Ecto neural progenitor cell (in vitro differentiated cells): ENCODE data around the gene CACNA1E.
A peak's percentile ranks its signal among the peaks of the same experiment; 100 is the strongest.
"Not testable (repeated sequence)": the region's sequence is repeated elsewhere in the genome, so short reads cannot be mapped to it uniquely, and the experiment has no call there.

Experiments used
- DNase-seq: peaks from one replicate; pipeline ENCODE4 v3.0.0-alpha.2; 2018; ENCODE audit warnings: low spot score

Gene CACNA1E

DNA sequence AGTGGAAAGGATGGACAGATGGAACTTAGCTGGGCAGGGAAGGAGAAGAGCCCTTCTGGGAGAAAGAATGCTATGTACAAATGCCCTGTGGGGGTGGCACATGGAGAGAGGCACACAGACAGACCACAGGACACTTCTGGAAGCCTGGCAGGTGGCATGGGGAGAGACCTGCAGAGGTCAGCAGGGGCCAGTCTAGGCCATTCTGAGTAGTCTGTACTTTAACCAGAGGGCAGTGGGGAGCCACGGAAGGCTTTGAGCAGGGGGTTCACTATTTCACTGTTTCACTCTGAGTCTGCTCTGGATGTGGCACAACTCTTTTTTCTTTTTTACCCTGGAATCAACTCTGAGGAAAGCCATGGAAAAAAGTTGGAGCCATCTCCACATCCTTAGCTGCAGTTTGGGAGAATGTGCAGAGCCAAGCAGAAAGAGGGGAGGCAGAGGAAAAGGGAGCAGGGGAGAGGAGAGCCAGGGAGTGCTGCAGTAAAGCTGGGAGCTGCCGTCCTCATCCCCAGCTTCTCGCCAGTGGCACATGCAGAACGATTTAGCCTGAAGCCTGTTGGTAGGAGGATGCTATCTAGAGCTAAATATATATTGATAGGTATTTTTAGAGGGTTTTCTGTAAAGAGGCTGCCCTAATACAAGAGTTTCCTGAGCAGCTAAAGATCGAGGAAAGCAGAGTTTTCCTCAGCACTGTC, 34.0 kb downstream of the CACNA1E start:
- DNase-seq, result no peak

DNA sequence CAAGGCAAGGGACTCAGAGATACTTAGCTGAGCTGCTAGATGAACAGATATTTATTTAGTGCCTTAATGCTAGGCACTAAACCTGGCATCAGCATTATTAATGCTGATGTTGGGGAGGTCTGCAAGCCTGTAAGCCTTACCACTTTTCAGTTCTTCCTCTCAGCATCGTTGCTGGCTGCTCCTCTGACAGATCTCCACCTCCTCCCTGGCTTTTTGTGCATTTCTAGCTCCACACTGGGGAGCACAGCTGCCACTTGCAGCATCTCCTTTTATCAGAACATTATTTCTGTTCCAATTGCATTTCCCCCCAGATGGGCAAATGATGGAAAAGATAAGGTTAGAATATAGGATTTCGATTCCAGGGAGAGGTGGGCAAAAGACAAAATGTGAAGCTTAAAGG, 34.8 kb downstream of the CACNA1E start:
- no peak for DNase-seq

DNA sequence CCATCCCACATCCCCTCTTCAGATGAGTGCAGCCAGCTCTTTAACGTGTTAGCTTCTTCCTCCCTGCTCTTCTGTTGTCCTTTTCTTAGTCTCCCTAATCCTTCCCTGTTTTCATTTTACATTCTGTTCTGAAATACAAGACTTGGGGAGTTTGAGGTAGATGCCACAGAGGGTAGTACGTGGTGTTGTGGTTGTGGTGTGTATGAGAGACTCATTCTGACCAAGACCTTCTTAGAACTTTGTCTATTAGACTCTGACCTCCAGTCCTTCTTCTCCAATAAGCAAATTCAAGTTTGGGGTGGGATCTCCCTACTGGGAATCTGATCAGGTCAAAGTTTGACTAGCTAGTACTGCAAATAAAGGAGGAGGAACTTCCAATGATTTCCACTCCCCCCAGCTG, 39.5 kb downstream of the CACNA1E start:
- no peak for DNase-seq

DNA sequence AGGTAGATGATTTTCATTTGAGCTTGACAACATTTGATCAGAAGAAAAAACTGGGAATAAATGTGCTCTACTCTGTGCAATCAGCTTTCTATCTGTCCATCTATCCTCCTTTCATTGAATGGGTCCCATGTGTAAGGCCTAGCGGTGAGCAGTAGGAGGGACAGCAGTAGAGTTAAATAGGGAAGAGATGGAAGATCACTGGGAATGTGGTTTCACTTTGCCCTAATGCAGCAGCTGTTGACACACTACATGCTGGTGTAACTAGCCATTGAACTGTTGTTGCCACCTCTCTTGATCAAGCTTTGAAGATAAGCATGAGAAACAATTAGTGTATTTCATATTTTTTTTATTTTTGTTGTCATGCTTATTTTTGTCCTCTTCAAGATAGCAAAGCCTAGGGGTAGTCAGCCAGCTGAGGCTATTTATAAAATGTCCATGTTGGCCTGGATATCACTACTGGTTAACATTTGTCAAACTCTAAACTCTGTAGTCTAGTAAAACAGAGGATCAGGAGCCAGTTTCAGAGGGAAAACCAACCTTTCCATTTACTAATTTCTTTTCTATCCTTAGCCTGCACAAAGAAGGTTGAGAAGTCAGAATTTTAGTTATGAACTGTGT, 41.9 kb downstream of the CACNA1E start:
- no peak for DNase-seq

DNA sequence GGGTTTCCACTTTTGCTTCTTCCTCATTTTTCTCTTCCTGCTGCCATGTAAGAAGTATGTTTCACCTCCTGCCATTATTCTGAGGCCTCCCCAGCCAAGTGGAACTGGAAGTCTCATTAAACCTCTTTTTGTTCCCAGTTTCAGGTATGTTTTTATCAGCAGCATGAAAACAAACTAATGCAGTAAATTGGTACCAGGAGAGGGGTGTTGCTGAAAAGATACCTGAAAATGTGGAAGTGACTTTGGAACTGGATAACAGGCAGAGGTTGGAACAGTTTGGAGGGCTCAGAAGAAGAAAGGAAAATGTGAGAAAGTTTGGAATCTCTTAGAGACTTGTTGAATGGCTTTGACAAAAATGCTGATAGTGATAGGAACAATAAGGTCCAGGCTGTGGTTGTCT, 44.9 kb downstream of the CACNA1E start:
- DNase-seq, result not testable (repeated sequence)

DNA sequence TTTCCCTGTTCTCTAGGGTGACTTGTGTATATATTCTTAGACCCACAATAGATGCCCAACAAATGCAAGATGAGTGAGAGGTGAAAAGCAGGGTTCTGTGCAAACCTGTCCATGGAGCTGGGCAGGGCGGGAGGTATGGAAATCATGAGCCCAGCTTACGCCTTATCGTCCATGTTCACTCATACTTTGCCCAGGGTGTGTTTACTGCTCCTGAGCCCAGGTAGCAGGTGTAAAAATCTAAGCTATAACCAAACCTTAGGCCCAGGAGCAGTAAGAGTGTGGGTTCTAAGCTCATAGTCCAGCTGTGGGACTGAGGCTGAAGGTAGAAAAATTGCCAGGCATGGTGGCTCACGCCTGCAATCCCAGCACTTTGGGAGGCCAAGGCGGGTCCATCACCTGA, 48.1 kb downstream of the CACNA1E start:
- DNase-seq, result no peak

DNA sequence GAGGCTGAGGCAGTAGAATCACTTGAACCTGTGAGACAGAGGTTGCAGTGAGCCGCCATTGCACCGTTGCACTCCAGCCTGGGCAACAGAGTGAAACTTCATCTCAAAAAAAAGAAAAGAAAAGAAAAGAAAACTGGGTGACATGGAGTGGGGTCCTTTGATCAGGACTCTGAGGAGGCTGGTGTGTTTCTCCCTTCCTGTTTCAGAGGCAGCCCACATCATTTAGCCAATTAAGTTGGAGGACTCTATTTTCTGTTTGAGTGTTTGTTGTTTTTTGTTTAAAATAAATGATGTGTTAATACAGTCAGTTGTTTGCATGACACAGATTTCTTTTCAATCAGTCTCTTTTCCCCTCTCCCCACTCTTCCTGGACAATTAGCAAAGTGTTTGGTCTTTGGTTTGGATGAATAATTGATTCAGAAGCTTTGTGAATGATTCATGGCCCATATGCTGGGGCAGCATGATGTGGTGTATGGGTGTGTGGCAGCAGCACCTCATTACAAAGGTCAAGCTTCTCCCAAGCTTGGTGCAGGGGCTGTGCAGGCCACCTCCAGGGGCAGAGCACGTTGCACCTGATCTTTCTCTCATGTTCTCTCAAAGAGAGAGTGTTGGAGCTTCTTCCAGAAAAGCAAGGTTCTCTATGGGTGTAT, 48.8 kb downstream of the CACNA1E start:
- DNase-seq, result no peak

DNA sequence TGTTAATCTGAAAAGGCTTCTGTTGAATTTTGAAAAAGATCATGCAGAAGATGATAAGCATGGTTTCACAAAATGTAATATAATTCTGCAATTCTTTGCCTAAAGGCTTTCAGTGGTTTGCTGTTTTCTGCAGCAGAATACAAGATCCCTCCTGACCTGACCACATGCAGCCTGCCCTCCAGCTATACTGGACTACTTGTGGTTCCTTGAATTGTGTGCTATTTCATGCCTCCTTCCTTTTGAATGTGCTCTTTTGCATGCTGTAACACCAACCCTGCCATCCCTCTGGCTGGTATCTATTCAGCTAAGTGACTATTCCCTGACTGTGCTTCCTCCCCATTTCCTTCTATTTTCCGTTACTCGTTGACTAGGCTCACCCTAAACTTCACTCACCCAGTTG, 55.5 kb downstream of the CACNA1E start:
- no peak for DNase-seq

DNA sequence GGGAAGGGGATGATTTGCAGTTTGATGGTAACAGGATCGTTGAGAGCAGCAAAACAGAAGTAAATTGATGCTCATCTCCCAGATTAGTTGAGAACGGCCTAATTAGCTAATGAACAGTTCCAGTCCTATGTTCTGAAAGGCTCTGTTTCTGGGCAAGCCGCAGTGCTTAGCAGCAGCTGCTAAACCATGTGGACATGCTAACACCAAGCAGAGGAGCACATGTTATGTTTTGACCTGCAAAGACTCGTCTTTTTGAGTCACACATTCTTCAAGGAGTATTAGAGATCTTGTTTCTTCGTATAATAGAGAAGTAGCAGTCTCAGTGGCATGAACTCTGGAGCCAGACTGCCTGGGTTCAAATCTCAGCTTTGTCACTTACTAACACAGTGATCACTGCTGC, 58.1 kb downstream of the CACNA1E start:
- no peak for DNase-seq

DNA sequence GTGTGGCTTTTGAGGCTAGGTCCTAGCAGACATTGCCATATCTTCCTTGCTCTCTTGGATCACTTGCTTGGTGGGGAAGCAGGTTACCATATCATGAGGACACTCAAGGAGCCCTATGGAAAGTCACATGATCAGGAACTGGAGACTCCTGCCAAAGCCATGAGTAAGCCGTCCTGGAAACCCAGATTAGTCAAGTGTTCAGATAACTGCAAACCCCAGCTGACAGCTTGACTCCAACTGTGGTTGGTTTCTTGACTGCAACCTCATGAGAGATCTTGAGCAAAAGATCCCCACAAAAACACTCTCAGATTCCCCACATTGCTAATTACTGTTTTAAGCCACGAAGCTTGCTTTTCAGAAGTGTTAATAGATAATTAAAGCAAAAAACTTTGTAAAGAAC, 58.6 kb downstream of the CACNA1E start:
- no peak for DNase-seq

DNA sequence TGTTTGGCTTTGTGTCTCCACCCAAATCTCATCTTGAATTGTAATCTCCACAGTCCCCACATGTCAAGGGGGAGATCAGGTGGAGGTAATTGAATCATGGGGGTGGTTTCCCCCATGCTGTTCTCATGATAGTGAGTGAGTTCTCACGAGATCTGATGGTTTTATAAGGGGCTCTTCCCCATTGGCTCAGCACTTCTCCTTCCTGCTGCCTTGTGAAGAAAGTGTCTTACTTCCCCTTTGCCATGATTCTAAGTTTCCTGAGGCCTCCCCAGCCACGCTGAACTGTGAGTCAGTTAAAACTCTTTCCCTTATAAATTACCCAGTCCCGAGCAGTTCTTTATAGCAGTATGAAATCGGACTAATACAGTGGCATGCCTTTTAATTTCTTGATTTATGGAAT, 59.1 kb downstream of the CACNA1E start:
- not testable (repeated sequence) for DNase-seq

DNA sequence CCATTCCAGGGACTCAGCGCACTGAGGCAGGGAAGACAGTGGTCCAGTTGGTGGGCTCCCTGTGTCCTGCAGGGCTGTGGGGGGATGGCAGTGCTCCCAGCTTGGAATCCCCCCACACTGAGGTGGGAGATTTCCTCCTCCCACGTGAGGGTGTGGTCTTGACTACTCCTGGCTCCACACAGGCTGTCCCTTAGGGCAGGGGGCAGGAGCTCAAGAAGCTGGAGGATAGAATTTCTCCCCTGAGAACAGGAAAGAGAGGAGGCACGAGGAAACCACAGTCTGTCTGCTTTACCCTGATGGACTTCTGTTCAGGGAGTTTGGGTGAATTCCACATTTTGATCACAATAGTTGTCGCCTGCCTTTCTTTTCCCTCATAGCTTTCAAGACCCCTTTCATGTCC, 62.1 kb downstream of the CACNA1E start:
- no peak for DNase-seq

DNA sequence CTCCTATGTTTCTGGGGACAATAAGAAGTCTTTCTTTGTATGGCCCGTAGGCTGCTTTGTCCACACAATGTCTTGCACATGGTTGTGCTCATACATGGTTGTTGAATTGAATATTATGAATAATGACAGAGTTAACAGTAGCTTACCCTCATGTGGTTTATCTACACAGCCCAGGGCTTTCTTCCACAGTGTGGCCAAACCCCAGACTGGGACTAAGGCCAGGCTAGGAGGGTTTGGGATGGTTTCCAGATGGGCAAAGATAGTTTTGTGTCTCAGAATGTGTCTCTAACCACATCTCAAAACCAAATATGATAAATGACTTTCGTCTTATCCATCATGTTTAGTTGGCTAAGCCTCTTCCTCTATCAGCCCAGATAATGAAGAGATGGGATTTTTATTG, 65.2 kb downstream of the CACNA1E start:
- DNase-seq, result no peak

DNA sequence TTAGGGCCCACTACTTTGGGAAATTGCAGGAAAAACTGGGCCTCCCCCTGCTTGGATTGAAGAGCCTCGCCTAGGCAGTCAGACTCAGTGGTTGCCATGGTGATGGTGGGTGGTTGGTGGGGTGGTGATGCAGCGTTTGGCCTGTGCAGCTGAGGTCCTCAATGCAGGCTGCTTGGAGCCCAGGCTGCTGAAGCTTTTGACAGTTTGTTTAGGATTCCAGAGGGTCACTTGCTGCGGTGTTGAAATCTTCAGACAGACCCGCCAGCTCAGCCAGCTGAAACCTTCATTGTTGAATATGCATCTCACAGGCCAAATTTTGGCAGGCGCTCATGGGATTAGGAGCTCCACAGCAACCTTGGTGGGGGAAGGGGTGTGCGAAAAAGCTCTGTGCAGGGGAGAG, 67.9 kb downstream of the CACNA1E start:
- DNase-seq, result peak; percentile 68

DNA sequence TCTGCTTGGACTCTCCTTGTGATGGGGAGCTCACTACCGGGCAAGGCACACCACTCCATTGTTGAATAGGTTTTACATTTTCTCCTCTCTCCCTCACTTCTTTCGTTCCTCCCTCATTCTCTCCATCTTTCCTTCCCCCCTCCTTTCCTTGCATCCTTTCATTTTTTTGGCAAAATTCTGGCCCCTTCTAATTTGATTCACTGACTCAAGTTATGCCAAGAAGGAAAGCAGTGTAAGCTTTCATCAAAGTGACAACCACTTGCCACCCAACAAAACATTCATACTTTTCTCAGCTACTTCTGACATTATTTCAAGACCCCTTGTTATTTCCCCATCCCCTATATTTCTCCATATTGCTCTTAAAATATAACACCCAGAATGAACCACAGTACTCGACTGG, 68.4 kb downstream of the CACNA1E start:
- no peak for DNase-seq

DNA sequence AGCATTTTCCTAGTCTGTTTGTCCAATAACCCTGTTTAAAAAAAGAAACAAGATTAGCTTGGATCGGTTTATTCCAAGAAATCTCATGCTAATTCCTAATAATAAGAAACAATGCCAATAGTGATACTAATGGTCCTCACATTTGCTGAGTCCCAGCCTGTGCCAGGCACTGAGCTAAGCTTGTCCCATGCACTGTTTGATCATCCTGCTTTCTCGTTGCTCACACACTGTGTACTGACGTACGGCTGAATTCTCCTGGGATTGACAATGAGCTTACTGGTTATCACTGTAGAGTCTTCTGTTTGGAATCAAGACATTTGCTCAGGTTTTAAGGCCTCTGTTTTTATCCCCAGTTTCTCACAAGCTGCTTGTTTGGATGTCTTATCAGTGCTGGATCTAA, 71.1 kb downstream of the CACNA1E start:
- no peak for DNase-seq

DNA sequence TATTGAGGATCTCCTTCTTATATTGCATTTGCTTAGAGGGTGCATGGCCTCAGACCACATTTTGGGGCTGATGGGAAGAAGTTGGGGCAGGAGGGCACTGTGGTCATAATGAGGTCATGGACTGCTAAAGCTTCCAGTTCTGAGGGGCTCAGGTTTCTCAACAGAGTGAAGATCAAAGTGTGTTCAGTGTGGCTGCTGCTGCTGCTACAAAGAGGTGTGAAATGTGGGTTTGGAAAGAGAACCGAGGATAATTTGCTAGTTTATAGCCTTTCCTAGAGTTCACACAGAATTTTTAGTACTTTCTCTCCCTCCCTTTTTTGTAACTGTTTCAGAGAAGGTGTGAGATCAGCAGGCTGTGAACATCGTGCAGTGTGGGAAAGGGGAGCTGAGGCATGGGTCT, 73.3 kb downstream of the CACNA1E start:
- no peak for DNase-seq

DNA sequence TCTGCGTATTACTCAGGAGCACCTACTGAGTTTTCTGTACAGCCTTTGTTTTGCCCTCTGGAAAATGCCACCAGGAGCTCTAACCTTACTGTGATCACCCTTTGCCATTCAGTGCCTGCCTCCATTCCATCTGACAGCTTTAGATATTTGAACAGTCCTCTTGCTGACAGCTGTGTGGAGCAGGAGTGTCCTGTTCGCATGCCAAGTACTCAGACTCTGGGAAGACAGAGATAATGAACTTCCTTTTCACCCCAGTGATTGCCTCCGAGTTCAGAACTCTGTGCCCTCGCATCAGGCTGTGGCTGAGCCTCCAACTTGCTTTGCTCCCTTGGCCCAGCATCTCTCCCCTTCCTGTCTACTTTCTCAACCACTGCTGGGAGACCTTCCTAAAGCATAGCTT, 74.0 kb downstream of the CACNA1E start:
- no peak for DNase-seq

DNA sequence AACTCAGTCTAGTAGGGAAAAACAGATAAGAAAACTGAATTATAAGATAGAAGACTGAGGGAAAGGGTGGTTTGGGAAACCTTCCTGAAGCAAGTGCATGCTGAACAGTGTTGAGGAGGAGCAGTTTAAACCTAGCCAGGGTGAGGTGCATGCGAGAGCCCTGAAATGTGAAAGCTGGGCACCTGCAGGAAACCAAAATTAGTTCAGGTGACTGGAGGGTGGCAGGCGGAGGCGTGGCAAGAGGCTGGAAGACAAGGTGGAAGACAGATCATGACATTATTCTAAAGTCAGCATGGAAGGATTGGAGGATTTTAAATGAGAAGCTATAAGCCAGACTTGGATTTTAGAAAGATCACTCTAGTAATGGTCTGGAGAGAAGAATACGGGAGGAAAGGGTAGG, 75.1 kb downstream of the CACNA1E start:
- DNase-seq, result no peak

DNA sequence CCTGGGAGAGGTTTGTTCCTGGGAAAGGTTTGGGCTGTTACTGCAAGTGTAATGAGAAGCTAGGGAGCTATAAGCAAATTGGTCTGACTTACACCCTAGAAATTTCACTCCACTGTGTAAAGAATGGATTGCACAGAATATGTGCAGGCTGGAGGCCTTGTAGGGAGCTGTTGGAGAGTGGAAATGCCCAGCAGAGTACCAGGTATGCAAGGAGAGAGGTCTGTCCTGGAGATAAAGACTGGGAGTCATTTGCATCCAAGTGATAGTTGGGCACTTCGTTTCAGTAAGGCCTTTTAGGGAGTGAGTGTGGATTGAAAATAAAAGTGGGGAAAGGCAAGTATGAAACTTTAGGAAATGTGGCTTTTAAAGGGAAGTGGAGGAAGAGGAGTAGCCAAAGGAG, 75.8 kb downstream of the CACNA1E start:
- no peak for DNase-seq

DNA sequence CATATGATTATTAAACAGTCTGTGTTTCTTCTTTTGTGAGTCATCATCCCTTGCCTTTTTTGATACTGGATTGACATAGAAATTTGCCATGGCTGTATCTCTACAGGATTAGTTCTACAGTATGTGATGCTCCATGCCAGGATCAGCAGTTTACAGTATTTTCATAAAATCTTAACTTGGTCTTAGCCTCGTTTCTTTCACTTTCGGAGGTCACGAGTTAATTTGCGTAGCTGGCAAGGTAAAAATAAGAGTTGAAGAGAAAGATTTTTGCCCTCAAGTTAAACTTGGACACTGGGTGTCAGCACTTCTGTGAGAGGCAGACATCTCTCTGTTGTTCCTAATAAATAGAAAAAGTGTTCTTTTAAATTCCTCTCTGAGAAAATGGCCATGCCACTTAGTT, 79.1 kb downstream of the CACNA1E start:
- DNase-seq, result no peak

DNA sequence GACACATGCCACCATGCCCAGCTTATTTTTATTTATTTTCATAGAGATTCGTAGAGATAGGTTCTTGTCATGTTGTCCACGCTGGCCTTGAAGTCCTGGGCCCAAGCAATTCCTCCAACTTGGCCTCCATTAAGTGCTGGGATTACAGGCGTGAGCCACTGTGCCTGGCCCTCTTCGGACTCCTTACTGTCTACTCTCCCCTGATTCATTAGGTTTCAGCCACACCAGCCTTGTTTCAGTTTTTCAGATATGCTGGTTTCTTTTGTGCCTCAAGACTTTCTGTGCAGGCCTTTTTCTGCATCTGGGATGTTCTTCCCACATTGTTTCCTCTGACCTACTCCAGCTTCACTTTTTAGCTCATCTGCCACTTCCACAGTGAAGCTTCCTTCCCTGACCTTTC, 85.4 kb downstream of the CACNA1E start:
- DNase-seq, result no peak

DNA sequence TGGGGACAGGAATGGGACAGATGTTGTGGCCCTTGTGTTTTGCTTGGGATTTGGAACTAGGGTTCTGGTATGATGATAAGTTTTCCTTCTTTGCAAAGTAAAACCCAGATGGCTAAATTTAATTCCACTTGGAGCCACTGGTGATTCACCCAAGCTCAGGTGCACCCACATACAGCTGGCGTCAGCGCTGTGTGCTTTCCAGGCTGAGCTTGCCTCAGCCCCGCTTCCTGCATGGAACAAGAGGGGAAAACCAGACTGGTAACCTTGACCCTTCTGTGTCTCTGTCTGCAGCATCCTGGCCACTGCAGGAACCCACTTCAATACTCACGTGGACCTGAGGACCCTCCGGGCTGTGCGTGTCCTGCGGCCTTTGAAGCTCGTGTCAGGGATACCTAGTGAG, 94.2 kb downstream of the CACNA1E start:
- no peak for DNase-seq

DNA sequence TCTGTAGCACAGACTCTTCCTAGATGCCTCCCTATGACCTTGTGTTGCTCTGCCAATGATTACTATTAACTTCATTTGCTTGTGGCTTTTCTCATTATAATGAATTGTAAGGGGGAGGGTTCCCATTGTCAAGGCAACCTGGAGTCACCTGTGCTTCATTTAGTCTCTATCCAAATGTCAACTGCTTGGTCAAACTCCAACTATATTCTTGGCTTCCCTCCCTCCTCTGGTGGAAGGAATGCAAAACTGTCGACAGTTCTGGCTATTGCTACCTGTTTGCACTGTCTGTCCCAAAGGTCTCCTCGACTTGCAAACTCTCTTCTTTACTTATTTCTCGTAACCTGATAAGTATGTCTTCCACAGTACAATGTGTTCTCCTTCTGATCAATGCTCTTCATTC, 100.3 kb downstream of the CACNA1E start:
- no peak for DNase-seq
